Esophagus squamous epithelium (tissue), 5 donors: ENCODE results near the gene ST7. TPM values are rescaled to one million over a fixed set of nuclear protein-coding genes. Genes with fewer than 3 reads are reported as not detected.
"Not testable (repeated sequence)": the region's sequence is repeated elsewhere in the genome, so short reads cannot be mapped to it uniquely, and the experiment has no call there.

Source experiments
- DNase-seq: peaks from one replicate; lab custom pipeline; 2025; lab: John Stamatoyannopoulos, UW
- H3K27ac ChIP-seq, 4 donors: fragments of 200-600 bp; sonication (generic); one replicate each; pipeline ENCODE4 v1.5.1; 2016 to 2019; ENCODE audit warnings: mild to moderate bottlenecking in 1 of 4
- H3K27me3 ChIP-seq, 4 donors: fragments of 200-600 bp; sonication (generic); 1 replicate in 3 of 4; 2 replicates in 1 of 4; pipeline versions ENCODE4 v1.5.1 to v1.6.0; 2017 to 2021; ENCODE audit warnings: antibody characterized with exemption in 1 of 4
- H3K36me3 ChIP-seq, 3 donors: fragments of 200-600 bp; sonication (generic); one replicate each; pipeline ENCODE4 v1.5.1; 2016 to 2019
- H3K4me1 ChIP-seq, 3 donors: fragments of 200-600 bp; sonication (generic); one replicate each; pipeline ENCODE4 v1.5.1; 2017 to 2019
- H3K4me3 ChIP-seq, 4 donors: fragments of 200-600 bp; sonication (generic); 1 replicate in 3 of 4; 2 replicates in 1 of 4; pipeline ENCODE4 v1.5.1; 2016 to 2019; ENCODE audit warnings: mild to moderate bottlenecking in 2 of 4, moderate library complexity in 1 of 4
- H3K9me3 ChIP-seq, 3 donors: fragments of 200-600 bp; sonication (generic); one replicate each; pipeline ENCODE4 v1.5.1; 2016 to 2019
- CTCF ChIP-seq, 6 experiments: fragments of 450-650 bp in 4 of 6; fragments of 200-600 bp in 2 of 6; sonication (generic) in 2 of 6; IDR thresholded peaks; one replicate each; pipeline ENCODE4 v1.5.1; 2016 to 2019; ENCODE audit warnings: antibody characterized with exemption in 6 of 6, mild to moderate bottlenecking in 4 of 6, moderate library complexity in 4 of 6
- POLR2A ChIP-seq, 4 donors: fragments of 450-650 bp; IDR thresholded peaks; one replicate each; pipeline ENCODE4 v1.6.1; 2017; ENCODE audit warnings: antibody characterized with exemption in 4 of 4, mild to moderate bottlenecking in 4 of 4, moderate library complexity in 3 of 4
- WGBS, 2 donors: methylation state at CpG; one replicate each; pipeline ENCODE4 v1.1.5; 2018; 5-methylcytosine and 5-hydroxymethylcytosine counted together
- intact Hi-C: fragments of 100-400 bp; cut with DNase I; formaldehyde crosslinking; loops from one replicate; pipeline ENCODE4 v1.15.0; 2022
- total RNA-seq, 4 donors: library from RNA; depleted of rRNA; stranded (reverse); fragments of >200 nt; gene quantifications; one replicate each; pipeline ENCODE4 v1.1.0, GENCODE V29; 2016
- donor health status: DM: yes; HTN: yes; CAD: no.

Gene ST7
- total RNA-seq, 4 donors from 2014 or later: 12.9 to 18.0 (median 15.3) TPM

DNA sequence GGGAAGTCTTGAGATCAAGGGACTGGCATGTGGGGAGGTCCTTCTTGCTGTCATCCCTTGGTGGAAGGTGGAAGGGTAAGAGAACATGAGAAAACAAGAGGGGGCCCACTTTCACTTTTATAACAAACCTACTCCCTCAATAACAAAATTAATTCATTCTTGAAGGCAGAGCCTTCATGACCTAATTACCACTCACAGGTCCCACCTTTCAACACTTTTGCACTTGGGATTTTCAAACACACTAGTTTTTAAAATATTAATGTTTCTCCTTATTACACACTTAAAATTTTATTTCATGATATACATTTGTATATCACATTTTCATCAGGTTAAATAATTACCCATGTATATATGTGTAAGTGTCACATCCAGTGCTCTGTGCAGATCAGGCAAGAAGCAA lies 2.0 kb downstream of the ST7 start:
- H3K4me3 ChIP-seq: peak overlapping the region in 1 of 4 donors; percentile 89
- H3K36me3 ChIP-seq: no peaks in the 10 kb centered on the region
- TF ChIP-seq POLR2A (IDR thresholded peaks at IDR 0.05) (no peak), CTCF (IDR thresholded peaks at IDR 0.05) (no peak)
- no peak for DNase-seq
- intact Hi-C loops: no loop called here
- H3K4me1 ChIP-seq: peaks cover 7 to 54% (median 17%) of the 10 kb centered on the region in 3 donors
- no peaks in the 10 kb centered on the region for H3K27me3 ChIP-seq
- peak overlapping the region in 3 of 4 donors; percentile 94 to 100 (median 99) for H3K27ac ChIP-seq
- H3K9me3 ChIP-seq: no peaks in the 10 kb centered on the region

- Histone ChIP-seq H3K9me3 (no peaks in the 10 kb centered on the region), H3K4me1 (peaks cover 7 to 54% (median 17%) of the 10 kb centered on the region in 3 donors), H3K27ac (peak overlapping the region; percentile 36 to 99 (median 86)), H3K27me3 (no peaks in the 10 kb centered on the region), H3K4me3 (peak overlapping the region in 1 of 4 donors; percentile 15), H3K36me3 (no peaks in the 10 kb centered on the region)
- 36 to 42% methylated on average over 4 of the region's 4 CpGs for WGBS, 2 donors
- intact Hi-C loops: no loop called here
- DNase-seq: no peak
- TF ChIP-seq POLR2A (IDR thresholded peaks at IDR 0.05): no peak
- TF ChIP-seq CTCF (IDR thresholded peaks at IDR 0.05): no peak
Observed at GRCh38 chr7:116955801-116956476, 2.6 kb downstream of the ST7 start.

DNA sequence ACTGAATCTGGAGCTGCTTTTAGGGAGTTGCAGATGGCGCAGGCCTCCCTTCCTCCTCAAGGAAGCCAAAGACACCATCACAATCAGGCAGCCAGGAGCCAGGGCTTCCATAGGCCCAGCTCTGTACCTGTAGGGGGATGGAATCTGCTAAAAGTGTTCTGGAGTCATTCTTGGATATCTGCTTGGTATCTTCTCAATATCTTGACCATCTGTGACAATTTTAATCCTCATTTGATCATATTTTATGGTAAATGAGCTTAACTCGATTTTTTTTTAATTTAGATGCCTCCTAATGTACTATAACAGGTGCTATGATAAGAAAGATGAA lies 3.1 kb downstream of the ST7 start:
- no peaks in the 10 kb centered on the region for H3K27me3 ChIP-seq
- intact Hi-C loops: no loop called here
- peak overlapping the region in 1 of 4 donors; percentile 15 for H3K4me3 ChIP-seq
- TF ChIP-seq POLR2A (IDR thresholded peaks at IDR 0.05) (no peak), CTCF (IDR thresholded peaks at IDR 0.05) (no peak)
- H3K36me3 ChIP-seq: no peaks in the 10 kb centered on the region
- H3K9me3 ChIP-seq: no peaks in the 10 kb centered on the region
- no peak for DNase-seq
- WGBS, 2 donors: 69 to 79% methylated on average over 2 of the region's 2 CpGs
- H3K4me1 ChIP-seq: peaks cover 7 to 54% (median 17%) of the 10 kb centered on the region in 3 donors
- peak overlapping the region; percentile 36 to 99 (median 86) for H3K27ac ChIP-seq

- TF ChIP-seq CTCF (IDR thresholded peaks at IDR 0.05) (no peak), POLR2A (IDR thresholded peaks at IDR 0.05) (no peak)
- 46 to 53% methylated on average over 2 of the region's 2 CpGs for WGBS, 2 donors
- Histone ChIP-seq H3K4me3 (no peak overlapping the region), H3K27ac (no peak overlapping the region), H3K4me1 (peaks cover 7 to 41% (median 17%) of the 10 kb centered on the region in 3 donors), H3K27me3 (no peaks in the 10 kb centered on the region), H3K9me3 (no peaks in the 10 kb centered on the region), H3K36me3 (no peaks in the 10 kb centered on the region)
- intact Hi-C loops: no loop called here
- DNase-seq: no peak
Observed at GRCh38 chr7:116957874-116958273, 4.6 kb downstream of the ST7 start.

DNA sequence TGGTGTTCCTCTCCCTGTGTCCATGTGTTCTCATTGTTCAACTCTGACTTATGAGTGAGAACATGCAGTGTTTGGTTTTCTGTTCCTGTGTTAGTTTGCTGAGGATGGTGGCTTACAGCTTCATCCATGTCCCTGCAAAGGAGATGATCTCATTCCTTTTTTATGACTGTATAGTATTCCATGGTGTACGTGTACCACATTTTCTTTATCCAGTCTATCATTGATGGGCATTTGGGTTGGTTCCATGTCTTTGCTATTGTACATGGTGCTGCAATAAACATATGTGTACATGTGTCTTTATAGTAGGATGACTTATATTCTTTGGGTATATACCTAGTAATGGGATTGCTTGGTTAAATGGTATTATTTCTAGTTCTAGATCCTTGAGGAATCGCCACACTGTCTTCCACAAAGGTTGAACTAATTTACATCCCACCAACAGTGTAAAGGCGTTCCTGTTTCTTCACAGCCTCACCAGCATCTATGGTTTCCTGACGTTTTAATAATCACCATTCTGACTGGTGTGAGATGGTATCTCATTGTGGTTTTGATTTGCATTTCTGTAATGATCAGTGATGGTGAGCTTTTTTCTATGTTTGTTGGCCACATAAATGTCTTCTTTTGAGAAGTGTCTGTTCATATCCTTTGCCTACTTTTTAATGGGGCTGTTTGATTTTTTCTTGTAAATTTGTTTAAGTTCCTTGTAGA lies 8.8 kb downstream of the ST7 start:
- DNase-seq, H3K9me3 ChIP-seq, H3K36me3 ChIP-seq, H3K27me3 ChIP-seq, intact Hi-C loops, H3K4me3 ChIP-seq, H3K27ac ChIP-seq: not testable (repeated sequence)
- 81 to 83% methylated on average over 4 of the region's 4 CpGs for WGBS, 2 donors
- H3K4me1 ChIP-seq: peaks cover 0 to 12% (median 0%) of the 10 kb centered on the region in 3 donors
